H9 (cell line): ENCODE results near the gene TMEM123. TPM values are rescaled to one million over a fixed set of nuclear protein-coding genes. Genes with fewer than 3 reads are reported as not detected.

Source experiments
- DNase-seq: peaks from one replicate; pipeline ENCODE4 v3.0.0-alpha.2; 2017
- H2AFZ ChIP-seq: one replicate; pipeline ENCODE4 v1.6.1; 2013; ENCODE audit warnings: mild to moderate bottlenecking, low read length, control low read depth, moderate library complexity
- H2AK5ac ChIP-seq: 2 replicates; pipeline ENCODE4 v1.6.1; 2013; ENCODE audit warnings: low read length, control low read depth, mixed read lengths; ENCODE audit not compliant: insufficient read length
- H2BK120ac ChIP-seq: one replicate; pipeline ENCODE4 v1.6.1; 2013; ENCODE audit warnings: low read depth, mild to moderate bottlenecking, low read length, control low read depth, inconsistent platforms; ENCODE audit not compliant: poor library complexity, severe bottlenecking
- H2BK12ac ChIP-seq: 2 replicates; pipeline ENCODE4 v1.6.1; 2013; ENCODE audit warnings: low read length, control low read depth, mixed read lengths, low read depth; ENCODE audit not compliant: insufficient read length
- H2BK15ac ChIP-seq: 2 replicates; pipeline ENCODE4 v1.6.1; 2013; ENCODE audit warnings: low read depth, low read length, control low read depth
- H2BK20ac ChIP-seq: one replicate; pipeline ENCODE4 v1.6.1; 2013; ENCODE audit warnings: low read depth, mild to moderate bottlenecking, low read length, control low read depth, inconsistent platforms; ENCODE audit not compliant: poor library complexity, severe bottlenecking
- H2BK5ac ChIP-seq: 2 replicates; pipeline ENCODE4 v1.6.1; 2013; ENCODE audit warnings: low read length, control low read depth, mixed read lengths; ENCODE audit not compliant: insufficient read length
- H3K14ac ChIP-seq: 2 replicates; pipeline ENCODE4 v1.6.1; 2013; ENCODE audit warnings: low read length, control low read depth; ENCODE audit not compliant: insufficient read depth
- H3K18ac ChIP-seq: 2 replicates; pipeline ENCODE4 v1.6.1; 2013; ENCODE audit warnings: low read depth, mild to moderate bottlenecking, mixed read lengths, low read length, control low read depth; ENCODE audit not compliant: insufficient read length
- H3K23ac ChIP-seq: 2 replicates; pipeline ENCODE4 v1.6.1; 2013; ENCODE audit warnings: low read length, control low read depth, mixed read lengths, low read depth; ENCODE audit not compliant: insufficient read length
- H3K23me2 ChIP-seq: 2 replicates; pipeline ENCODE4 v1.6.1; 2013; ENCODE audit warnings: low read depth, mild to moderate bottlenecking, mixed read lengths, low read length, control low read depth; ENCODE audit not compliant: insufficient read length, poor library complexity, severe bottlenecking
- H3K27ac ChIP-seq: 2 replicates; pipeline ENCODE4 v1.5.1; 2013; ENCODE audit warnings: low read length, control low read depth, mixed read lengths, low read depth; ENCODE audit not compliant: insufficient read length
- H3K27me3 ChIP-seq: 2 replicates; pipeline ENCODE4 v1.6.1; 2013; ENCODE audit warnings: low read length, control low read depth, inconsistent platforms; ENCODE audit not compliant: insufficient read depth
- H3K4ac ChIP-seq: 2 replicates; pipeline ENCODE4 v1.6.1; 2013; ENCODE audit warnings: low read depth, mild to moderate bottlenecking, control low read depth, inconsistent platforms, low read length, moderate library complexity
- H3K4me1 ChIP-seq: 2 replicates; pipeline ENCODE4 v1.6.1; 2013; ENCODE audit warnings: low read length, control low read depth, inconsistent platforms; ENCODE audit not compliant: insufficient read depth
- H3K4me2 ChIP-seq: 2 replicates; pipeline ENCODE4 v1.6.1; 2013; ENCODE audit warnings: low read length, control low read depth, mixed read lengths; ENCODE audit not compliant: insufficient read length, insufficient read depth
- H3K56ac ChIP-seq: 2 replicates; pipeline ENCODE4 v1.6.1; 2013; ENCODE audit warnings: low read depth, mild to moderate bottlenecking, mixed read lengths, low read length, control low read depth; ENCODE audit not compliant: insufficient read length
- H3K79me1 ChIP-seq: 2 replicates; pipeline ENCODE4 v1.6.1; 2013; ENCODE audit warnings: low read depth, mild to moderate bottlenecking, moderate library complexity, low read length, control low read depth, inconsistent platforms; ENCODE audit not compliant: insufficient read depth, poor library complexity, severe bottlenecking
- H3K79me2 ChIP-seq: 2 replicates; pipeline ENCODE4 v1.6.1; 2013; ENCODE audit warnings: low read length, control low read depth, inconsistent platforms; ENCODE audit not compliant: insufficient read depth
- H3K9ac ChIP-seq: 2 replicates; pipeline ENCODE4 v1.6.1; 2013; ENCODE audit warnings: low read length, control low read depth, mixed read lengths; ENCODE audit not compliant: insufficient read length; ENCODE audit errors: extremely low read depth
- H3K9me3 ChIP-seq: one replicate; pipeline ENCODE4 v1.6.1; 2013; ENCODE audit warnings: low read depth, low read length, inconsistent platforms; ENCODE audit not compliant: control insufficient read depth
- H3T11ph ChIP-seq: one replicate; pipeline ENCODE4 v1.6.1; 2013; ENCODE audit warnings: mild to moderate bottlenecking, low read length, control low read depth, inconsistent platforms
- H4K20me1 ChIP-seq: one replicate; pipeline ENCODE4 v1.6.1; 2013; ENCODE audit not compliant: control insufficient read depth, insufficient read length, insufficient read depth
- H4K5ac ChIP-seq: 2 replicates; pipeline ENCODE4 v1.6.1; 2013; ENCODE audit warnings: low read depth, mild to moderate bottlenecking, mixed read lengths, low read length, control low read depth; ENCODE audit not compliant: insufficient read length
- H4K8ac ChIP-seq: replicated peaks from 2 replicates; pipeline ENCODE4 v1.6.1; 2013; ENCODE audit warnings: low read length, control low read depth, mixed read lengths, low read depth; ENCODE audit not compliant: insufficient read length
- H4K91ac ChIP-seq: 2 replicates; pipeline ENCODE4 v1.6.1; 2013; ENCODE audit warnings: low read depth, mild to moderate bottlenecking, moderate library complexity, mixed read lengths, low read length, control low read depth; ENCODE audit not compliant: insufficient read length
- H3K27ac Mint-ChIP-seq, 3 experiments: 2 replicates in 2 of 3; 3 replicates in 1 of 3; pipeline ENCODE4 v1.8.0; 2020 to 2021; ENCODE audit warnings: mixed read lengths in 3 of 3, mild to moderate bottlenecking in 1 of 3, moderate library complexity in 1 of 3
- H3K27me3 Mint-ChIP-seq: 2 replicates; pipeline ENCODE4 v1.8.0; 2021; ENCODE audit warnings: low read depth, mild to moderate bottlenecking, moderate library complexity, mixed read lengths
- H3K36me3 Mint-ChIP-seq, 3 experiments: 2 replicates in 2 of 3; 3 replicates in 1 of 3; pipeline ENCODE4 v1.8.0; 2020 to 2021; ENCODE audit warnings: low read depth in 3 of 3, mixed read lengths in 3 of 3; ENCODE audit not compliant: insufficient read depth in 1 of 3
- H3K4me1 Mint-ChIP-seq, 2 experiments: 2 replicates each; pipeline ENCODE4 v1.8.0; 2020; ENCODE audit warnings: mixed read lengths in 2 of 2
- H3K4me3 Mint-ChIP-seq, 2 experiments: 2 replicates in 1 of 2; 3 replicates in 1 of 2; pipeline ENCODE4 v1.8.0; 2020 to 2021; ENCODE audit warnings: mild to moderate bottlenecking in 2 of 2, mixed read lengths in 2 of 2, moderate library complexity in 1 of 2
- H3K9me3 Mint-ChIP-seq, 2 experiments: 2 replicates in 1 of 2; 3 replicates in 1 of 2; pipeline ENCODE4 v1.8.0; 2020; ENCODE audit warnings: mild to moderate bottlenecking in 2 of 2, mixed read lengths in 2 of 2, moderate library complexity in 1 of 2
- WGBS: extraction: QIAGEN DNeasy Blood & Tissue Kit; methylation state at CpG from one replicate; pipeline ENCODE4 v1.1.7; 2013; ENCODE audit warnings: missing lambda C conversion rate, low lambda C conversion rate, mixed read lengths; ENCODE audit not compliant: insufficient read length; ENCODE audit errors: extremely low coverage; 5-methylcytosine and 5-hydroxymethylcytosine counted together
- total RNA-seq: library from RNA; stranded (reverse); gene quantifications from 2 replicates; pipeline ENCODE4 v1.2.1, GENCODE V29; 2021
- TF ChIP-seq, protein P1 (sequence below): fragments of 200-600 bp; sonication (generic); conservative IDR thresholded peaks from 3 replicates; pipeline ENCODE4 v1.8.0; 2021; ENCODE audit warnings: antibody characterized with exemption, mild to moderate bottlenecking

The TMEM123 gene
- total RNA-seq, 1 experiment from 2014 or later = 76.7 TPM

GRCh38 chr11:102406099-102406498, 46.5 kb downstream of the TMEM123 start:
- Mint-ChIP-seq H3K36me3 (peaks cover 11 to 17% (median 12%) of the 10 kb centered on the region in 3 experiments; a peak in 5 of 7 replicates), H3K4me3 (no peak overlapping the region), H3K27me3 (no peaks in the 10 kb centered on the region), H3K9me3 (no peaks in the 10 kb centered on the region), H3K4me1 (peaks cover 0 to 7% of the 10 kb centered on the region in 2 experiments; a peak in 2 of 4 replicates), H3K27ac (no peak overlapping the region; a peak in 1 of 7 replicates)
- Histone ChIP-seq H3K79me1 (no peaks in the 10 kb centered on the region), H3K14ac (no peak overlapping the region), H2AK5ac (no peak overlapping the region), H2BK15ac (no peak overlapping the region), H3K27me3 (no peaks in the 10 kb centered on the region), H3K4me2 (no peak overlapping the region), H2BK5ac (no peak overlapping the region), H3K18ac (no peak overlapping the region), H2BK120ac (no peak overlapping the region), H3K23ac (no peak overlapping the region), H2BK12ac (no peak overlapping the region), H2BK20ac (no peak overlapping the region), H4K20me1 (no peaks in the 10 kb centered on the region), H3K4me1 (0 out of 2 replicates have a peak, but pooled peaks cover 5% of the 10 kb centered on the region), H3K27ac (no peak overlapping the region), H4K5ac (no peak overlapping the region), H3K9me3 (no peaks in the 10 kb centered on the region), H2AFZ (no peak overlapping the region), H3K9ac (no peak overlapping the region), H3T11ph (no peak overlapping the region), H3K79me2 (peaks cover 2% of the 10 kb centered on the region; the same call in 1 of the 2 replicates), H4K91ac (no peak overlapping the region), H3K4ac (no peak overlapping the region), H3K56ac (no peak overlapping the region), H4K8ac (no peak overlapping the region), H3K23me2 (no peaks in the 10 kb centered on the region)
- WGBS = no CpG with 5 or more reads among the region's 2 CpGs
- DNase-seq = no peak
- TF ChIP-seq, protein P1, sequence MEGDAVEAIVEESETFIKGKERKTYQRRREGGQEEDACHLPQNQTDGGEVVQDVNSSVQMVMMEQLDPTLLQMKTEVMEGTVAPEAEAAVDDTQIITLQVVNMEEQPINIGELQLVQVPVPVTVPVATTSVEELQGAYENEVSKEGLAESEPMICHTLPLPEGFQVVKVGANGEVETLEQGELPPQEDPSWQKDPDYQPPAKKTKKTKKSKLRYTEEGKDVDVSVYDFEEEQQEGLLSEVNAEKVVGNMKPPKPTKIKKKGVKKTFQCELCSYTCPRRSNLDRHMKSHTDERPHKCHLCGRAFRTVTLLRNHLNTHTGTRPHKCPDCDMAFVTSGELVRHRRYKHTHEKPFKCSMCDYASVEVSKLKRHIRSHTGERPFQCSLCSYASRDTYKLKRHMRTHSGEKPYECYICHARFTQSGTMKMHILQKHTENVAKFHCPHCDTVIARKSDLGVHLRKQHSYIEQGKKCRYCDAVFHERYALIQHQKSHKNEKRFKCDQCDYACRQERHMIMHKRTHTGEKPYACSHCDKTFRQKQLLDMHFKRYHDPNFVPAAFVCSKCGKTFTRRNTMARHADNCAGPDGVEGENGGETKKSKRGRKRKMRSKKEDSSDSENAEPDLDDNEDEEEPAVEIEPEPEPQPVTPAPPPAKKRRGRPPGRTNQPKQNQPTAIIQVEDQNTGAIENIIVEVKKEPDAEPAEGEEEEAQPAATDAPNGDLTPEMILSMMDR = no peak
